ENCODE results near the gene UNK. TPM values are rescaled to one million over a fixed set of nuclear protein-coding genes. Genes with fewer than 3 reads are reported as not detected.
"Not testable (repeated sequence)": the region's sequence is repeated elsewhere in the genome, so short reads cannot be mapped to it uniquely, and the experiment has no call there.

The UNK gene
- total RNA-seq, 1 donor, result 30.2 TPM

GRCh38 chr17:75850928-75851692 lies 66.5 kb downstream of the UNK start:
- no peak for DNase-seq (ENCODE audit: low read depth)
- no peak overlapping the region for H3K4me3 ChIP-seq (ENCODE audit: low read depth, low read length)
- no peak for TF ChIP-seq CTCF (IDR thresholded peaks at IDR 0.05; ENCODE audit: insufficient read depth, low read length)

DNA sequence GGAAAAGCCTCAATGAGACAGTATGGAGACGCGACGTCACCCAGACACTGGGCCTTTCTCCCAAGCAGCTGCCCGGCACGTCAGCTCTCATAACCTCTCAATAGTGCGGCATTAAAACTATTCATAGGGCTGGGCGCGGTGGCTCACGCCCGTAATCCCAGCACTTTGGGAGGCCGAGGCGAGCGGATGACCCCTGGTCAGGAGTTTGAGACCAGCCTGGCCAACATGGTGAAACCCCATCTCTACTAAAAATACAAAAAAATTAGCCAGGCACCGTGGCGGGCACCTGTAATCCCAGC lies 67.0 kb downstream of the UNK start:
- not testable (repeated sequence) for DNase-seq (ENCODE audit: low read depth)

GRCh38 chr17:75853433-75853832 lies 68.8 kb downstream of the UNK start:
- peak overlapping the region; percentile 28 for H3K4me3 ChIP-seq (ENCODE audit: low read depth, low read length)
- TF ChIP-seq CTCF (IDR thresholded peaks at IDR 0.05; ENCODE audit: insufficient read depth, low read length), result no peak

More for the DNA sequence above, 67.0 kb downstream of the UNK start:
- not testable (repeated sequence) for H3K4me3 ChIP-seq (ENCODE audit: low read depth, low read length)

GRCh38 chr17:75854101-75854748 lies 69.6 kb downstream of the UNK start:
- DNase-seq (ENCODE audit: low read depth), result peak; percentile 63
- TF ChIP-seq CTCF (IDR thresholded peaks at IDR 0.05; ENCODE audit: insufficient read depth, low read length), result no peak
- H3K4me3 ChIP-seq (ENCODE audit: low read depth, low read length), result peak overlapping the region; percentile 78

More at GRCh38 chr17:75853433-75853832, 68.8 kb downstream of the UNK start:
- DNase-seq (ENCODE audit: low read depth), result no peak

DNA sequence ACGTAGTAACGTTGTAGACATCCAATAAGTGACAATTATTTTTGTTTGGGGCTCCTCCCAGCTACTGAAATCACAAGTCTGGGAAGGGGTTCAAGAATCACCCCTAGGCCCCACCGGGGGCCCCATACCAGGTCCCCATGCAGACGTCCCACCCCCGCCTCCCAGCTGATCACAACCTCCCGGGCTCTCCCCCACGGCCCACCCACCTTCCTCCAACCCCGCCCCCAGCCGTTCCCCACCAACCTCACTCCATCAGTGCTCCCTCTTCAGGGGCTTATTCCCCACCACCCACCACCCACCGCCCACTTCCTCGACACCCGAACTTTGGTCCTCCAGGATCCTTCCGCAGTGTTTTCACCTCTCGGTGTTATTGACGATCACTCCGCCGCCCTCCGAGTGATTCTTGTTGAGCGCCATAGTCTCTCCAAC lies 70.3 kb downstream of the UNK start:
- no peak for TF ChIP-seq CTCF (IDR thresholded peaks at IDR 0.05; ENCODE audit: insufficient read depth, low read length)
- DNase-seq (ENCODE audit: low read depth), result no peak
- H3K4me3 ChIP-seq (ENCODE audit: low read depth, low read length), result peak overlapping the region; percentile 78

- TF ChIP-seq CTCF (IDR thresholded peaks at IDR 0.05; ENCODE audit: insufficient read depth, low read length), result peak; percentile 28
- DNase-seq (ENCODE audit: low read depth), result peak; percentile 100
- H3K4me3 ChIP-seq (ENCODE audit: low read depth, low read length), result peak within 1 kb of the TSS; percentile 96
These were observed 70.9 kb downstream of the UNK start, which contains the start of gene WBP2 for GRCh38 chr17:75855310-75856061. Gene WBP2, minus strand, starts transcription at chr17:75855335. Its CDS starts 38 bp downstream, at chr17:75855297.

Data from fibroblast of the aortic adventitia (primary cell).